ENCODE data around the gene SRP9. TPM values are rescaled to one million over a fixed set of nuclear protein-coding genes. Genes with fewer than 3 reads are reported as not detected.
A peak's percentile ranks its signal among the peaks of the same experiment; 100 is the strongest.

Gene SRP9
- total RNA-seq, 2 experiments from 2014 or later: 275 to 304 TPM

GRCh38 chr1:225771661-225772322 is 5.8 kb upstream of the SRP9 start:
- no peak for ATAC-seq
- peaks cover 2% of the 10 kb centered on the region for H3K4me1 Mint-ChIP-seq (ENCODE audit: low read depth)
- intact Hi-C loops (cut with micrococcal nuclease): loop anchor here (5.0 kb wide), 1 partner anchor 294 kb away; no protein-coding TSS in a partner anchor

GRCh38 chr1:225772323-225772768 is 5.3 kb upstream of the SRP9 start:
- no peaks in the 10 kb centered on the region for H3K36me3 Mint-ChIP-seq (ENCODE audit: low read depth)
- H3K4me1 Mint-ChIP-seq (ENCODE audit: low read depth): peaks cover 2% of the 10 kb centered on the region
- CTCF ChIA-PET: interaction anchor here (0.7 to 4.1 kb wide), 15 partner anchors 10 to 303 kb away, joined by 3 to 25 read pairs (median 3); no protein-coding TSS in a partner anchor
- no peaks in the 10 kb centered on the region for H3K27me3 Mint-ChIP-seq
- peak; percentile 61 for DNase-seq
- ATAC-seq: peak; percentile 67
- intact Hi-C loops (cut with micrococcal nuclease): loop anchor here (5.0 kb wide), 1 partner anchor 295 kb away; no protein-coding TSS in a partner anchor
- no peak overlapping the region for H3K27ac Mint-ChIP-seq
- peak; percentile 39 for TF ChIP-seq CTCF (IDR thresholded peaks at IDR 0.05)
- no peak overlapping the region for H3K4me3 Mint-ChIP-seq
- POLR2A ChIA-PET: interaction anchor here (0.8 kb wide), 1 partner anchor 8 kb away, joined by 3 read pairs; no protein-coding TSS in a partner anchor
- peaks cover 3% of the 10 kb centered on the region for H3K9me3 Mint-ChIP-seq

More at GRCh38 chr1:225771661-225772322, 5.8 kb upstream of the SRP9 start:
- Mint-ChIP-seq H3K4me3 (no peak overlapping the region), H3K9me3 (peaks cover 3% of the 10 kb centered on the region), H3K36me3 (ENCODE audit: low read depth) (no peaks in the 10 kb centered on the region), H3K27me3 (no peaks in the 10 kb centered on the region), H3K27ac (no peak overlapping the region)
- CTCF ChIA-PET: interaction anchor here (1.0 to 4.1 kb wide), 14 partner anchors 10 to 303 kb away, joined by 3 to 25 read pairs (median 4); no protein-coding TSS in a partner anchor
- no peak for DNase-seq
- POLR2A ChIA-PET: no interaction called here
- no peak for TF ChIP-seq CTCF (IDR thresholded peaks at IDR 0.05)

GRCh38 chr1:225772848-225773247 is 4.8 kb upstream of the SRP9 start:
- ATAC-seq: no peak

GRCh38 chr1:225774281-225775147 is 3.1 kb upstream of the SRP9 start:
- peaks cover 10% of the 10 kb centered on the region for H3K36me3 Mint-ChIP-seq (ENCODE audit: low read depth)
- H3K27me3 Mint-ChIP-seq: no peaks in the 10 kb centered on the region
- H3K27ac Mint-ChIP-seq: no peak overlapping the region
- no peak for DNase-seq
- peaks cover 7% of the 10 kb centered on the region for H3K4me1 Mint-ChIP-seq (ENCODE audit: low read depth)
- H3K4me3 Mint-ChIP-seq: no peak overlapping the region
- ChIA-PET POLR2A (interaction anchor here (0.7 kb wide), 1 partner anchor 314 kb away, joined by 3 read pairs; no protein-coding TSS in a partner anchor), CTCF (interaction anchor here (0.7 to 4.1 kb wide), 3 partner anchors 299 to 456 kb away, joined by 3 to 25 read pairs (median 8); no protein-coding TSS in a partner anchor)
- no peak for ATAC-seq
- H3K9me3 Mint-ChIP-seq: peaks cover 3% of the 10 kb centered on the region
- no peak for TF ChIP-seq CTCF (IDR thresholded peaks at IDR 0.05)
- intact Hi-C loops (cut with micrococcal nuclease): loop anchor here (5.0 kb wide), 3 partner anchors 138 to 297 kb away; no protein-coding TSS in a partner anchor

More at GRCh38 chr1:225772848-225773247, 4.8 kb upstream of the SRP9 start:
- POLR2A ChIA-PET: interaction anchor here (0.8 kb wide), 1 partner anchor 9 kb away, joined by 3 read pairs; no protein-coding TSS in a partner anchor
- no peaks in the 10 kb centered on the region for H3K36me3 Mint-ChIP-seq (ENCODE audit: low read depth)
- CTCF ChIA-PET: interaction anchor here (0.7 to 4.1 kb wide), 12 partner anchors 11 to 304 kb away, joined by 3 to 25 read pairs (median 4); no protein-coding TSS in a partner anchor
- peaks cover 3% of the 10 kb centered on the region for H3K9me3 Mint-ChIP-seq
- TF ChIP-seq CTCF (IDR thresholded peaks at IDR 0.05): no peak
- peaks cover 2% of the 10 kb centered on the region for H3K4me1 Mint-ChIP-seq (ENCODE audit: low read depth)
- intact Hi-C loops (cut with micrococcal nuclease): loop anchor here (5.0 kb wide), 1 partner anchor 296 kb away; no protein-coding TSS in a partner anchor
- DNase-seq: no peak
- H3K27me3 Mint-ChIP-seq: no peaks in the 10 kb centered on the region
- H3K4me3 Mint-ChIP-seq: no peak overlapping the region
- no peak overlapping the region for H3K27ac Mint-ChIP-seq
